ENCODE data around the gene TSPYL1.
"Not testable (repeated sequence)": the region's sequence is repeated elsewhere in the genome, so short reads cannot be mapped to it uniquely, and the experiment has no call there.

Gene TSPYL1

DNA sequence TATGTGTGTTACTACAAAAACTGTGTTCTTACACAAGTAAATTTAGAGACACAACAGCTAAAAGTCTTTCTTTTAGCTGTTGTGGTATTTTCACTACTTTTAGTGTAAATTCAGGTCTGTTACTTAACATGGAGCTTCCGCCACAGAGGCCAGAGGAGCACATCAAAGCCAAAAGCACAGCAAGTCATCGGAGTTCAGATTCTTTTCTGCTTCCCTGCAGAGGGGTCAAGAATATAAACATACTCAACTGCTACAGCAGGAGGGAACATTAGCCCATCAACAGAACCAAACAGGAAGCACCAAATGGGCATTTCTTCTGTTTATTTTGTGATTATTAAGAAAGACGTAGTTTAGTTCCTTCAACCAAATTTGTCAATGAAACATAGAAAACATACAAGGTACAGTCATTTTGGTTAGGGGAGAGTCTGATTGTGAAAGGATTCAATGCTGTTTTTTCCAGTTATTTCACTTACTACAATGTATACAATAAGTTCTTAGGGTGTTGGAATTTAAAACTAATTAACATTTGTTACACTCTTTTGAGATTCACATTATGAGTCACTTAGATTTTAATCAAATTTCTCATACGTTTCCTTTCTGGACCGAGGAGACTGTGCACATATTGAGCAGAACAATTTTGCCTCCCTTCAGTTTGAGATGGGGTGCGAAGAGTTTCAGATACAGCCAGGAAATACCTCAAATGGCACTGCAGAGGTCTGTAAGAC is 48.2 kb upstream of the TSPYL1 start:
- Histone ChIP-seq H3K27ac (replicated peaks) (no peak overlapping the region), H3K27me3 (ENCODE audit: insufficient read depth, poor library complexity, severe bottlenecking) (no peaks in the 10 kb centered on the region), H3K4me3 (replicated peaks; ENCODE audit: insufficient read depth, low read length) (no peak overlapping the region)
- DNase-seq (ENCODE audit: low read depth in 1 of 2, low spot score in 1 of 2): no peak
- TF ChIP-seq POLR2AphosphoS5 (IDR thresholded peaks at IDR 0.05; ENCODE audit: low read depth) (no peak), GABPA (IDR thresholded peaks at IDR 0.05; ENCODE audit: low read depth) (no peak), SPI1 (IDR thresholded peaks at IDR 0.05; ENCODE audit: borderline replicate concordance, low read depth) (no peak)
- TF ChIP-seq, protein P1, sequence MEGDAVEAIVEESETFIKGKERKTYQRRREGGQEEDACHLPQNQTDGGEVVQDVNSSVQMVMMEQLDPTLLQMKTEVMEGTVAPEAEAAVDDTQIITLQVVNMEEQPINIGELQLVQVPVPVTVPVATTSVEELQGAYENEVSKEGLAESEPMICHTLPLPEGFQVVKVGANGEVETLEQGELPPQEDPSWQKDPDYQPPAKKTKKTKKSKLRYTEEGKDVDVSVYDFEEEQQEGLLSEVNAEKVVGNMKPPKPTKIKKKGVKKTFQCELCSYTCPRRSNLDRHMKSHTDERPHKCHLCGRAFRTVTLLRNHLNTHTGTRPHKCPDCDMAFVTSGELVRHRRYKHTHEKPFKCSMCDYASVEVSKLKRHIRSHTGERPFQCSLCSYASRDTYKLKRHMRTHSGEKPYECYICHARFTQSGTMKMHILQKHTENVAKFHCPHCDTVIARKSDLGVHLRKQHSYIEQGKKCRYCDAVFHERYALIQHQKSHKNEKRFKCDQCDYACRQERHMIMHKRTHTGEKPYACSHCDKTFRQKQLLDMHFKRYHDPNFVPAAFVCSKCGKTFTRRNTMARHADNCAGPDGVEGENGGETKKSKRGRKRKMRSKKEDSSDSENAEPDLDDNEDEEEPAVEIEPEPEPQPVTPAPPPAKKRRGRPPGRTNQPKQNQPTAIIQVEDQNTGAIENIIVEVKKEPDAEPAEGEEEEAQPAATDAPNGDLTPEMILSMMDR (IDR thresholded peaks at IDR 0.05; ENCODE audit: insufficient read depth, low read length): no peak
- TF ChIP-seq, protein P2, sequence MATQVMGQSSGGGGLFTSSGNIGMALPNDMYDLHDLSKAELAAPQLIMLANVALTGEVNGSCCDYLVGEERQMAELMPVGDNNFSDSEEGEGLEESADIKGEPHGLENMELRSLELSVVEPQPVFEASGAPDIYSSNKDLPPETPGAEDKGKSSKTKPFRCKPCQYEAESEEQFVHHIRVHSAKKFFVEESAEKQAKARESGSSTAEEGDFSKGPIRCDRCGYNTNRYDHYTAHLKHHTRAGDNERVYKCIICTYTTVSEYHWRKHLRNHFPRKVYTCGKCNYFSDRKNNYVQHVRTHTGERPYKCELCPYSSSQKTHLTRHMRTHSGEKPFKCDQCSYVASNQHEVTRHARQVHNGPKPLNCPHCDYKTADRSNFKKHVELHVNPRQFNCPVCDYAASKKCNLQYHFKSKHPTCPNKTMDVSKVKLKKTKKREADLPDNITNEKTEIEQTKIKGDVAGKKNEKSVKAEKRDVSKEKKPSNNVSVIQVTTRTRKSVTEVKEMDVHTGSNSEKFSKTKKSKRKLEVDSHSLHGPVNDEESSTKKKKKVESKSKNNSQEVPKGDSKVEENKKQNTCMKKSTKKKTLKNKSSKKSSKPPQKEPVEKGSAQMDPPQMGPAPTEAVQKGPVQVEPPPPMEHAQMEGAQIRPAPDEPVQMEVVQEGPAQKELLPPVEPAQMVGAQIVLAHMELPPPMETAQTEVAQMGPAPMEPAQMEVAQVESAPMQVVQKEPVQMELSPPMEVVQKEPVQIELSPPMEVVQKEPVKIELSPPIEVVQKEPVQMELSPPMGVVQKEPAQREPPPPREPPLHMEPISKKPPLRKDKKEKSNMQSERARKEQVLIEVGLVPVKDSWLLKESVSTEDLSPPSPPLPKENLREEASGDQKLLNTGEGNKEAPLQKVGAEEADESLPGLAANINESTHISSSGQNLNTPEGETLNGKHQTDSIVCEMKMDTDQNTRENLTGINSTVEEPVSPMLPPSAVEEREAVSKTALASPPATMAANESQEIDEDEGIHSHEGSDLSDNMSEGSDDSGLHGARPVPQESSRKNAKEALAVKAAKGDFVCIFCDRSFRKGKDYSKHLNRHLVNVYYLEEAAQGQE (IDR thresholded peaks at IDR 0.05; ENCODE audit: insufficient replicate concordance, low read depth): no peak

DNA sequence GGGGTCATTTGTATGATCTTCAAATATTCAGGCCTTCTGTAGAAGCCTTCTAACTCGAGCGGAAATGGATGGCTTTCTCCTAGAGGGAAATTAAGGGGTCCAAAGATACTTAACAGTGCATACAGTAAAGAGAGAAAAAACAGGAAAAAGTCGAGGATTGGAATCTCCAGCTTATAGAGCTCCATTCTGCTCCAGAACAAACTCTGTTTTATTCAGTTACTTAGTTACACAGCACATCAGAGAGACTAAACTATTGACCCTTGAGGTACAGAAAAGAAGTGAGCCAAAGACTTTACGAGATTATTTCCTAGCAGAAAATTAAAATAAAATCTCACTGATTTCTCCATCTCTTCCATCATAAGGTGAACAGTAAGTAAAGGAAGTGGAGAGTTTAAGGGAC is 47.3 kb upstream of the TSPYL1 start:
- TF ChIP-seq POLR2AphosphoS5 (IDR thresholded peaks at IDR 0.05; ENCODE audit: low read depth): no peak
- TF ChIP-seq, protein P1 (IDR thresholded peaks at IDR 0.05; ENCODE audit: insufficient read depth, low read length): no peak
- no peak for TF ChIP-seq SPI1 (IDR thresholded peaks at IDR 0.05; ENCODE audit: borderline replicate concordance, low read depth)
- TF ChIP-seq GABPA (IDR thresholded peaks at IDR 0.05; ENCODE audit: low read depth): no peak
- TF ChIP-seq, protein P2 (IDR thresholded peaks at IDR 0.05; ENCODE audit: insufficient replicate concordance, low read depth): no peak
- DNase-seq (ENCODE audit: low read depth in 1 of 2, low spot score in 1 of 2): no peak
- Histone ChIP-seq H3K27me3 (ENCODE audit: insufficient read depth, poor library complexity, severe bottlenecking) (no peaks in the 10 kb centered on the region), H3K4me3 (replicated peaks; ENCODE audit: insufficient read depth, low read length) (no peak overlapping the region), H3K27ac (replicated peaks) (no peak overlapping the region)

DNA sequence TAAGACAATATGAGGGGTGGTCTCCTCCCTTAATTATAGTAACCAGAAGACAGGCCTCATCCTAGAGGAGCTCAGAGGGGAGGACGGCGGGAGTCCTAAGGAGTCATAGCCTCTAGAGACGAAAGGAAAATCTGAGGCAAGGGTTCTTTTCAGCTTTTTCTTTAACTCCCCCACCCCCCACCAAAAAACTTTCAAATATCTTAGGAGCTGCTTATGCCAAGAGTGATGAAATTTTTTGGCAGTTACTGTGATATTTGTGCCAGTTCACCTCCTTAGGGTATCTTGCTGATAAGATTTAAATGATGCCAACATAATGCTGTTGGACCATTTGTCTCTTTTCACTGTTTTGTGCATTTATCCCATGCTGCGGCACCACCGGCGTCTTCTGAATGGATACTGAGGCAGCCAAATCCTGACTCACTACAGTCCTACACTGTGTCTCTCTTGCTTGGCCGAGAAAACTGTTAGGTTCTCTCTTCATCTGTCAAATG is 46.5 kb upstream of the TSPYL1 start:
- Histone ChIP-seq H3K27ac (replicated peaks) (no peak overlapping the region), H3K27me3 (ENCODE audit: insufficient read depth, poor library complexity, severe bottlenecking) (no peaks in the 10 kb centered on the region), H3K4me3 (replicated peaks; ENCODE audit: insufficient read depth, low read length) (no peak overlapping the region)
- TF ChIP-seq, protein P1 (IDR thresholded peaks at IDR 0.05; ENCODE audit: insufficient read depth, low read length): no peak
- TF ChIP-seq, protein P2 (IDR thresholded peaks at IDR 0.05; ENCODE audit: insufficient replicate concordance, low read depth): no peak
- no peak for TF ChIP-seq SPI1 (IDR thresholded peaks at IDR 0.05; ENCODE audit: borderline replicate concordance, low read depth)
- no peak for TF ChIP-seq POLR2AphosphoS5 (IDR thresholded peaks at IDR 0.05; ENCODE audit: low read depth)
- no peak for TF ChIP-seq GABPA (IDR thresholded peaks at IDR 0.05; ENCODE audit: low read depth)
- DNase-seq (ENCODE audit: low read depth in 1 of 2, low spot score in 1 of 2): no peak

DNA sequence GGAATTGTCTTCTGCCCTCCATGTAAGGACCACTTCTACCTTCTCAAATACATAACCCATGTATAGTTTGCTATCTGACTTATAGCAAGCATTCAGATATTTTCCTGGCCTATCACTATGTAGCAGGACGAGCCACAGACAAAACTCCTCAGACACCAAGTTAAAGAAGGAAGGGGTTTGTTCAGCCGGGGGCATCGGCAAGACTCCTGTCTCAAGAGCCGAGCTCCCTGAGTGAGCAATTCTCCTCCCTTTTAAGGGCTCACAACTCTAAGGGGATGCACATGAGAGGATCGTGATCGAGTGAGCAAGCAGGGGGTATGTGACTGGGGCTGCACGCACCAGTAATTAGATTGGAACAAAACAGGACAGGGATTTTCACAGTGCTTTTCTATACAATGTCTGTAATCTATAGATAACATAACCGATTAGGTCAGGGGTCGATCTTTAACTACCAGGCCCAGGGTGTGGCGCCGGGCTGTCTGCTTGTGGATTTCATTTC is 46.0 kb upstream of the TSPYL1 start:
- H3K27me3 ChIP-seq (ENCODE audit: insufficient read depth, poor library complexity, severe bottlenecking); H3K27ac ChIP-seq (replicated peaks); H3K4me3 ChIP-seq (replicated peaks; ENCODE audit: insufficient read depth, low read length); DNase-seq (ENCODE audit: low read depth in 1 of 2, low spot score in 1 of 2): not testable (repeated sequence)

All from HL-60 (cell line).